ENCODE measurements around the gene ADGRV1. TPM values are rescaled to one million over a fixed set of nuclear protein-coding genes. Genes with fewer than 3 reads are reported as not detected.
"Not testable (repeated sequence)": the region's sequence is repeated elsewhere in the genome, so short reads cannot be mapped to it uniquely, and the experiment has no call there.

Gene ADGRV1
- total RNA-seq, 1 donor = 0.18 TPM

DNA sequence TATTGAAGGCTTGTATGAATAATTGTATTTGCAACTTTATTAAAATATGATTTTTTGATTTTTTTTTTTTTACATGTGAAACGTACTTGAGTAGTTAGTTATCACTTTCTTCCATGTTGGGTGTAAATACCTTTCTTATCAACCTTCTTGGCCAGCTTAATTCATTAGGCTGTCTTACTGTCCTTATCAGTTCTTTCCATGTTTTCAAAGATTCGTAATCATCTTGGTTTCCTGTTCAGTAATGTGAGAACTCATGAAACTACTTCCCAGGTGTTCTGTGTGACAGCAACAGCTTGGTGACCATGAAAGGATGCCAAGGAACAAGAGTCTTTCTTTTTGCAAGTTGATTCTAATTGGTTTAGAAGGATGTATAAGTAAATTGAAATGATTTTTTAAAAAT lies 100.0 kb downstream of the ADGRV1 start:
- TF ChIP-seq, protein P1, sequence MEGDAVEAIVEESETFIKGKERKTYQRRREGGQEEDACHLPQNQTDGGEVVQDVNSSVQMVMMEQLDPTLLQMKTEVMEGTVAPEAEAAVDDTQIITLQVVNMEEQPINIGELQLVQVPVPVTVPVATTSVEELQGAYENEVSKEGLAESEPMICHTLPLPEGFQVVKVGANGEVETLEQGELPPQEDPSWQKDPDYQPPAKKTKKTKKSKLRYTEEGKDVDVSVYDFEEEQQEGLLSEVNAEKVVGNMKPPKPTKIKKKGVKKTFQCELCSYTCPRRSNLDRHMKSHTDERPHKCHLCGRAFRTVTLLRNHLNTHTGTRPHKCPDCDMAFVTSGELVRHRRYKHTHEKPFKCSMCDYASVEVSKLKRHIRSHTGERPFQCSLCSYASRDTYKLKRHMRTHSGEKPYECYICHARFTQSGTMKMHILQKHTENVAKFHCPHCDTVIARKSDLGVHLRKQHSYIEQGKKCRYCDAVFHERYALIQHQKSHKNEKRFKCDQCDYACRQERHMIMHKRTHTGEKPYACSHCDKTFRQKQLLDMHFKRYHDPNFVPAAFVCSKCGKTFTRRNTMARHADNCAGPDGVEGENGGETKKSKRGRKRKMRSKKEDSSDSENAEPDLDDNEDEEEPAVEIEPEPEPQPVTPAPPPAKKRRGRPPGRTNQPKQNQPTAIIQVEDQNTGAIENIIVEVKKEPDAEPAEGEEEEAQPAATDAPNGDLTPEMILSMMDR (IDR thresholded peaks at IDR 0.05; ENCODE audit: insufficient read depth, low read length) = no peak
- no peak overlapping the region for H3K4me3 ChIP-seq (ENCODE audit: low read depth, low read length)
- DNase-seq (ENCODE audit: low read depth) = no peak

GRCh38 chr5:90668079-90668565 lies 109.5 kb downstream of the ADGRV1 start:
- not testable (repeated sequence) for DNase-seq (ENCODE audit: low read depth); H3K4me3 ChIP-seq (ENCODE audit: low read depth, low read length)

- TF ChIP-seq, protein P1 (IDR thresholded peaks at IDR 0.05; ENCODE audit: insufficient read depth, low read length) = no peak
- H3K4me3 ChIP-seq (ENCODE audit: low read depth, low read length) = no peak overlapping the region
- DNase-seq (ENCODE audit: low read depth) = no peak
These were observed 116.6 kb downstream of the ADGRV1 start for GRCh38 chr5:90675222-90675621.

GRCh38 chr5:90680921-90681563 lies 122.4 kb downstream of the ADGRV1 start:
- H3K4me3 ChIP-seq (ENCODE audit: low read depth, low read length) = no peak overlapping the region
- TF ChIP-seq, protein P1 (IDR thresholded peaks at IDR 0.05; ENCODE audit: insufficient read depth, low read length) = no peak
- DNase-seq (ENCODE audit: low read depth) = no peak

GRCh38 chr5:90682278-90682677 lies 123.7 kb downstream of the ADGRV1 start:
- TF ChIP-seq, protein P1 (IDR thresholded peaks at IDR 0.05; ENCODE audit: insufficient read depth, low read length) = no peak
- no peak for DNase-seq (ENCODE audit: low read depth)
- no peak overlapping the region for H3K4me3 ChIP-seq (ENCODE audit: low read depth, low read length)

- DNase-seq (ENCODE audit: low read depth) = no peak
- TF ChIP-seq, protein P1 (IDR thresholded peaks at IDR 0.05; ENCODE audit: insufficient read depth, low read length) = no peak
- no peak overlapping the region for H3K4me3 ChIP-seq (ENCODE audit: low read depth, low read length)
These were observed 126.9 kb downstream of the ADGRV1 start for GRCh38 chr5:90685425-90686022.

DNA sequence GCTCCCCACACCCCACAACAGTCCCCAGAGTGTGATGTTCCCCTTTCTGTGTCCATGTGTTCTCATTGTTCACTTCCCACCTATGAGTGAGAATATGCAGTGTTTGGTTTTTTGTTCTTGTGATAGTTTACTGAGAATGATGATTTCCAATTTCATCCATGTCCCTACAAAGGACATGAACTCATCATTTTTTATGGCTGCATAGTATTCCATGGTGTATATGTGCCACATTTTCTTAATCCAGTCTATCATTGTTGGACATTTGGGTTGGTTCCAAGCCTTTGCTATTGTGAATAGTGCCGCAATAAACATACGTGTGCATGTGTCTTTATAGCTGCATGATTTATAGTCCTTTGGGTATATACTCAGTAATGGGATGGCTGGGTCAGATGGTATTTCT lies 127.8 kb downstream of the ADGRV1 start:
- not testable (repeated sequence) for H3K4me3 ChIP-seq (ENCODE audit: low read depth, low read length); DNase-seq (ENCODE audit: low read depth)

GRCh38 chr5:90687458-90687857 lies 128.9 kb downstream of the ADGRV1 start:
- H3K4me3 ChIP-seq (ENCODE audit: low read depth, low read length); DNase-seq (ENCODE audit: low read depth): not testable (repeated sequence)
